HEK293T (cell line): Measurements from ENCODE around the gene VPS37C.

ENCODE experiments used
- CTCF ChIA-PET: fragments of 350-600 bp; formaldehyde crosslinking; extraction: SDS; loops from one replicate; lab custom pipeline; 2021; ENCODE audit warnings: antibody characterized with exemption, inconsistent platforms; lab: Yijun Ruan, JAX
- POLR2A ChIA-PET: fragments of 350-600 bp; formaldehyde crosslinking; extraction: SDS; loops from one replicate; lab custom pipeline; 2020; ENCODE audit warnings: antibody characterized with exemption, inconsistent platforms; lab: Yijun Ruan, JAX
- DNase-seq: peaks from one replicate; pipeline ENCODE4 v3.0.0; 2012; ENCODE audit warnings: mixed read lengths; ENCODE audit errors: extremely low spot score
- ARNT ChIP-seq: fragments of 450-650 bp; IDR thresholded peaks from 2 replicates; pipeline ENCODE4 v1.6.1; 2017; ENCODE audit warnings: mild to moderate bottlenecking
- CTBP1 ChIP-seq: fragments of 450-650 bp; IDR thresholded peaks from 2 replicates; pipeline ENCODE4 v1.6.1; 2016; ENCODE audit warnings: borderline replicate concordance
- ELF4 ChIP-seq: fragments of 450-650 bp; IDR thresholded peaks from 2 replicates; pipeline ENCODE4 v1.6.1; 2017; ENCODE audit warnings: antibody characterized with exemption
- FOXA1 ChIP-seq: fragments of 450-650 bp; IDR thresholded peaks from 2 replicates; pipeline ENCODE4 v1.6.1; 2016; ENCODE audit warnings: mild to moderate bottlenecking
- FOXK2 ChIP-seq: fragments of 450-650 bp; IDR thresholded peaks from 2 replicates; pipeline ENCODE4 v1.6.1; 2016; ENCODE audit warnings: mild to moderate bottlenecking
- HDGF ChIP-seq: fragments of 450-650 bp; IDR thresholded peaks from 2 replicates; pipeline ENCODE4 v1.6.1; 2017; ENCODE audit warnings: antibody characterized with exemption, borderline replicate concordance
- L3MBTL2 ChIP-seq: fragments of 450-650 bp; conservative IDR thresholded peaks from 2 replicates; pipeline ENCODE4 v1.6.1; 2016; ENCODE audit warnings: mild to moderate bottlenecking
- LEF1 ChIP-seq: fragments of 450-650 bp; IDR thresholded peaks from 2 replicates; pipeline ENCODE4 v1.6.1; 2017; ENCODE audit warnings: mild to moderate bottlenecking, borderline replicate concordance
- NFRKB ChIP-seq: fragments of 450-650 bp; IDR thresholded peaks from 2 replicates; pipeline ENCODE4 v1.6.1; 2016; ENCODE audit warnings: mild to moderate bottlenecking, moderate library complexity
- SUZ12 ChIP-seq: fragments of 450-650 bp; IDR thresholded peaks from 2 replicates; pipeline ENCODE4 v1.6.1; 2016; ENCODE audit warnings: mild to moderate bottlenecking
- TF ChIP-seq, protein P1 (sequence below): fragments of 450-650 bp; IDR thresholded peaks from 2 replicates; pipeline ENCODE4 v1.6.1; 2016

Gene VPS37C

GRCh38 chr11:61080986-61081590 is 80.1 kb downstream of the VPS37C start:
- ChIA-PET POLR2A (interaction anchor here (0.6 kb wide), 1 partner anchor 258 kb away, joined by 3 read pairs; no protein-coding TSS in a partner anchor), CTCF (no interaction called here)
- no peak for TF ChIP-seq ARNT
- no peak for TF ChIP-seq L3MBTL2
- no peak for TF ChIP-seq NFRKB
- TF ChIP-seq SUZ12: no peak
- TF ChIP-seq FOXK2: no peak
- TF ChIP-seq HDGF: no peak
- TF ChIP-seq, protein P1, sequence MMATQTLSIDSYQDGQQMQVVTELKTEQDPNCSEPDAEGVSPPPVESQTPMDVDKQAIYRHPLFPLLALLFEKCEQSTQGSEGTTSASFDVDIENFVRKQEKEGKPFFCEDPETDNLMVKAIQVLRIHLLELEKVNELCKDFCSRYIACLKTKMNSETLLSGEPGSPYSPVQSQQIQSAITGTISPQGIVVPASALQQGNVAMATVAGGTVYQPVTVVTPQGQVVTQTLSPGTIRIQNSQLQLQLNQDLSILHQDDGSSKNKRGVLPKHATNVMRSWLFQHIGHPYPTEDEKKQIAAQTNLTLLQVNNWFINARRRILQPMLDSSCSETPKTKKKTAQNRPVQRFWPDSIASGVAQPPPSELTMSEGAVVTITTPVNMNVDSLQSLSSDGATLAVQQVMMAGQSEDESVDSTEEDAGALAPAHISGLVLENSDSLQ: no peak
- no peak for TF ChIP-seq LEF1
- no peak for TF ChIP-seq ELF4
- no peak for TF ChIP-seq FOXA1
- DNase-seq: no peak

DNA sequence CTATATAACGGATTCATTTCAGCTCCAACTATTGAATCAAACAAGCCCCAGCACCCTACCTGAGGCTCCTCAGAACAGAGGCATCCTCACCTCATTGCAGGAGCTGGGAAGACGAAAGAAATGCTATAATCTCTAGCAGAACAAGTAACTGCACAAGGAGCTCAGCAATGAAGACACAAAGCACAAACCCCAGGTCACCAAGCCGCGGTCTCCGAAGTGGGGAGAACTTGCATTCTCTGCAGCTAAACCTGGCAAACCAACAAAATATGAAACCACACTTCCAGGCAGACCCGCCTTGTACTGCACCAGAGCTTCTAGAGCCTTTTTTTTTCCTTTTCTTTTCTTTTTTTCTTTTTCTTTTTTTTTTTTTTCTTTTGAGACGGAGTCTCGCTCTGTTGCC is 80.7 kb downstream of the VPS37C start:
- CTCF ChIA-PET: interaction anchor here (0.6 kb wide), 1 partner anchor 27 kb away, joined by 4 read pairs; no protein-coding TSS in a partner anchor
- TF ChIP-seq CTBP1: no peak
- TF ChIP-seq, protein P1: no peak
- POLR2A ChIA-PET: no interaction called here
- DNase-seq: no peak
